Activated naive CD8-positive, alpha-beta T cell treated with anti-CD3 and anti-CD28 coated beads for 36 hours (primary cell): ENCODE results near the gene TXNRD1. TPM values are rescaled to one million over a fixed set of nuclear protein-coding genes. Genes with fewer than 3 reads are reported as not detected.

Source experiments
- total RNA-seq, 2 experiments: library from RNA; stranded (reverse); gene quantifications; one replicate each; pipeline ENCODE4 v1.2.3, GENCODE V29; 2021

TXNRD1 gene
- total RNA-seq, 2 experiments from 2014 or later: 120 to 125 TPM

Other genes with a start within 250 kb of the TXNRD1 start
- gene TDG, start 249.9 kb upstream of the TXNRD1 start, total RNA-seq: 10 to 100 TPM; 58.3 to 59.3 TPM
- under 1 TPM in 1 of 2 experiments, not detected in 1; 0.43 TPM for gene GLT8D2, start 165.6 kb upstream of the TXNRD1 start, total RNA-seq
- gene HCFC2, start 151.2 kb upstream of the TXNRD1 start, total RNA-seq: 1 to 10 TPM; 7.6 to 8.0 TPM
- 10 to 100 TPM; 30.6 to 32.3 TPM for gene NFYB, start 77.6 kb upstream of the TXNRD1 start, total RNA-seq
- 1 to 10 TPM; 5.7 to 6.4 TPM for gene EID3, start 88.0 kb downstream of the TXNRD1 start, total RNA-seq
- gene CHST11, start 241.2 kb downstream of the TXNRD1 start, total RNA-seq: 10 to 100 TPM; 19.1 to 21.9 TPM